Activated T-cell treated with anti-CD3 and anti-CD28 coated beads, Interleukin-2, amount 50 U/mL, for 24 hours (primary cell): ENCODE data around the gene PLB1.
"Not testable (repeated sequence)": the region's sequence is repeated elsewhere in the genome, so short reads cannot be mapped to it uniquely, and the experiment has no call there.

Experiments
- DNase-seq: peaks from one replicate; pipeline ENCODE4 v3.0.0-alpha.2; 2020
- H3K27ac Mint-ChIP-seq: 2 replicates; pipeline ENCODE4 v1.8.0; 2020; ENCODE audit warnings: mild to moderate bottlenecking, mixed read lengths
- H3K27me3 Mint-ChIP-seq: 2 replicates; pipeline ENCODE4 v1.8.0; 2020; ENCODE audit warnings: mixed read lengths
- H3K36me3 Mint-ChIP-seq: 2 replicates; pipeline ENCODE4 v1.8.0; 2020; ENCODE audit warnings: low read depth, mixed read lengths
- H3K4me1 Mint-ChIP-seq: 2 replicates; pipeline ENCODE4 v1.8.0; 2020; ENCODE audit warnings: low read depth, mixed read lengths
- H3K4me3 Mint-ChIP-seq: 2 replicates; pipeline ENCODE4 v1.8.0; 2020; ENCODE audit warnings: mild to moderate bottlenecking, moderate library complexity, mixed read lengths
- H3K9me3 Mint-ChIP-seq: 2 replicates; pipeline ENCODE4 v1.8.0; 2020; ENCODE audit warnings: mixed read lengths

PLB1 gene

GRCh38 chr2:28457237-28457636 lies 38.6 kb upstream of the PLB1 start:
- Mint-ChIP-seq H3K9me3 (peaks cover 5% of the 10 kb centered on the region), H3K27ac (no peak overlapping the region), H3K36me3 (peaks cover 2% of the 10 kb centered on the region), H3K4me1 (peaks cover 5% of the 10 kb centered on the region), H3K4me3 (no peak overlapping the region), H3K27me3 (peaks cover 4% of the 10 kb centered on the region)
- no peak for DNase-seq

GRCh38 chr2:28461056-28461455 lies 34.8 kb upstream of the PLB1 start:
- Mint-ChIP-seq H3K4me3 (no peak overlapping the region), H3K27ac (no peak overlapping the region), H3K36me3 (peaks cover 2% of the 10 kb centered on the region), H3K27me3 (peaks cover 8% of the 10 kb centered on the region), H3K4me1 (peaks cover 23% of the 10 kb centered on the region), H3K9me3 (peaks cover 16% of the 10 kb centered on the region)
- DNase-seq: no peak

DNA sequence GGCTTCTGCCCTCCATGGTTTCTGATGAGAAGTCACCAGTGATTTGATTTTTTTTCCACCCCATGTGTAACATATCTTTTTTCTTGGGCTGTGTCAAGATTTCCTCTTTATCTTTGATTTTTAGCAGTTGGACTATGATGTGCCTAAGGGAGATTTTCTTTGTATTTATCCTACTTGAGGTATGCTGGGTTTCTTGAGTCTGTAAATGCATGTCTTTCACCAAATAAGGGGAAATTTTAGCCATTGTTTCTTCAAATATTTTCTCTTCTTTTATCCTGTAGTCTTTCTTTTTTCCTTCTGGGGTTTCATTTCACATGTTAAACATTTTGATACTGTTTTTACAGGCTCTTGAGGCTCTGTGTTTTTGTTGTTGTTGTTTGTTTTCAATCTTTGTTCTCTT lies 33.7 kb upstream of the PLB1 start:
- Mint-ChIP-seq H3K27me3 (peaks cover 8% of the 10 kb centered on the region), H3K4me1 (peaks cover 31% of the 10 kb centered on the region), H3K9me3 (peaks cover 16% of the 10 kb centered on the region), H3K27ac (no peak overlapping the region), H3K4me3 (no peak overlapping the region), H3K36me3 (peaks cover 2% of the 10 kb centered on the region)
- DNase-seq: no peak

DNA sequence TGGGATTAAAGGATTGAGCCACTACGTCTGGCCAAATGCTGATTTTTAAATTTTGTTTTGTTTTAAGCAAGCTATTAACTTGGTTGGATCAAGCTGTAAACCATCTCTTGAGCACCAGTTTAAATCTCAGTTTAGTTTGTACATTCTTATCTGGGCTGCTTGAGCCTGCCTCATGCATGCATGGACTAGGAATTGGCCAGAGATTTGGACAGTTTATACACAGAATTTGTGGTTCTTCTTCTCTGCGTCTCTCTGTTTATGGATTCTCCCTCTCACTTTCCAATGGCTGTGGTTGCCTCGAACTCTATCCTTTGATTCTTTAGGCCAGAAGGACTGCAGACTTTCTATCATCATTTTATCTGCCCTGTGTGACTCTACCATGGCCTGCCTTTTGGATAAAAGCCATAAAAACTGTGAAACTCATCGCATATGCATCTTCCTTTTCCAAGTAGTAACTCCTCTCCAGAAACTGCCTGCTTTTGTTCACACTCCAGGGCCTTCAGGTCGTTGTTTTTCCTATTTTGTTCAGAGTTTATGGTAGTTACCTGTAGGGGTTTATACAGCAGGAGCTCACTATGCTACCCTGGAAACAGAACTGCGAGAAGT lies 32.5 kb upstream of the PLB1 start:
- Mint-ChIP-seq H3K27me3 (peaks cover 8% of the 10 kb centered on the region), H3K4me1 (peaks cover 31% of the 10 kb centered on the region), H3K36me3 (peaks cover 2% of the 10 kb centered on the region), H3K9me3 (peaks cover 16% of the 10 kb centered on the region), H3K27ac (no peak overlapping the region), H3K4me3 (no peak overlapping the region)
- no peak for DNase-seq

GRCh38 chr2:28463893-28464292 lies 32.0 kb upstream of the PLB1 start:
- no peak overlapping the region for H3K4me3 Mint-ChIP-seq
- H3K27me3 Mint-ChIP-seq: peaks cover 8% of the 10 kb centered on the region
- H3K9me3 Mint-ChIP-seq: peaks cover 16% of the 10 kb centered on the region
- peaks cover 2% of the 10 kb centered on the region for H3K36me3 Mint-ChIP-seq
- DNase-seq: no peak
- H3K4me1 Mint-ChIP-seq: peaks cover 31% of the 10 kb centered on the region
- no peak overlapping the region for H3K27ac Mint-ChIP-seq

GRCh38 chr2:28465148-28465885 lies 30.5 kb upstream of the PLB1 start:
- H3K27ac Mint-ChIP-seq: peak overlapping the region; percentile 86
- peaks cover 2% of the 10 kb centered on the region for H3K36me3 Mint-ChIP-seq
- peak overlapping the region; percentile 3 for H3K4me3 Mint-ChIP-seq
- H3K27me3 Mint-ChIP-seq: peaks cover 8% of the 10 kb centered on the region
- DNase-seq: no peak
- peaks cover 40% of the 10 kb centered on the region for H3K4me1 Mint-ChIP-seq
- H3K9me3 Mint-ChIP-seq: peaks cover 16% of the 10 kb centered on the region

- H3K36me3 Mint-ChIP-seq: no peaks in the 10 kb centered on the region
- H3K4me3 Mint-ChIP-seq: no peak overlapping the region
- H3K27ac Mint-ChIP-seq: peak overlapping the region; percentile 55
These were observed 26.6 kb upstream of the PLB1 start for GRCh38 chr2:28469304-28469703.

GRCh38 chr2:28469947-28470535 lies 25.8 kb upstream of the PLB1 start:
- H3K36me3 Mint-ChIP-seq: no peaks in the 10 kb centered on the region
- DNase-seq: no peak
- peaks cover under 1% of the 10 kb centered on the region for H3K9me3 Mint-ChIP-seq
- H3K27me3 Mint-ChIP-seq: no peaks in the 10 kb centered on the region
- peaks cover 42% of the 10 kb centered on the region for H3K4me1 Mint-ChIP-seq
- H3K4me3 Mint-ChIP-seq: no peak overlapping the region
- no peak overlapping the region for H3K27ac Mint-ChIP-seq

More at GRCh38 chr2:28469304-28469703, 26.6 kb upstream of the PLB1 start:
- H3K27me3 Mint-ChIP-seq: no peaks in the 10 kb centered on the region
- peaks cover 49% of the 10 kb centered on the region for H3K4me1 Mint-ChIP-seq
- DNase-seq: no peak
- no peaks in the 10 kb centered on the region for H3K9me3 Mint-ChIP-seq

GRCh38 chr2:28470759-28471158 lies 25.1 kb upstream of the PLB1 start:
- no peaks in the 10 kb centered on the region for H3K27me3 Mint-ChIP-seq
- peaks cover 2% of the 10 kb centered on the region for H3K9me3 Mint-ChIP-seq
- DNase-seq: no peak
- peaks cover 35% of the 10 kb centered on the region for H3K4me1 Mint-ChIP-seq
- no peak overlapping the region for H3K27ac Mint-ChIP-seq
- H3K4me3 Mint-ChIP-seq: no peak overlapping the region
- no peaks in the 10 kb centered on the region for H3K36me3 Mint-ChIP-seq

GRCh38 chr2:28471214-28471613 lies 24.6 kb upstream of the PLB1 start:
- no peak overlapping the region for H3K4me3 Mint-ChIP-seq
- H3K9me3 Mint-ChIP-seq: peaks cover 2% of the 10 kb centered on the region
- H3K36me3 Mint-ChIP-seq: no peaks in the 10 kb centered on the region
- peaks cover 31% of the 10 kb centered on the region for H3K4me1 Mint-ChIP-seq
- no peaks in the 10 kb centered on the region for H3K27me3 Mint-ChIP-seq
- DNase-seq: no peak
- no peak overlapping the region for H3K27ac Mint-ChIP-seq

GRCh38 chr2:28471701-28472236 lies 24.1 kb upstream of the PLB1 start:
- Mint-ChIP-seq H3K36me3 (no peaks in the 10 kb centered on the region), H3K27me3 (no peaks in the 10 kb centered on the region), H3K4me1 (peaks cover 26% of the 10 kb centered on the region), H3K4me3 (no peak overlapping the region), H3K9me3 (peaks cover 2% of the 10 kb centered on the region), H3K27ac (no peak overlapping the region)
- DNase-seq: no peak

- not testable (repeated sequence) for H3K36me3 Mint-ChIP-seq, H3K27me3 Mint-ChIP-seq, DNase-seq, H3K9me3 Mint-ChIP-seq, H3K27ac Mint-ChIP-seq, H3K4me3 Mint-ChIP-seq
- H3K4me1 Mint-ChIP-seq: peaks cover 30% of the 10 kb centered on the region
These were observed 23.2 kb upstream of the PLB1 start for GRCh38 chr2:28472641-28473040.

- no peak overlapping the region for H3K27ac Mint-ChIP-seq
- no peak overlapping the region for H3K4me3 Mint-ChIP-seq
- H3K27me3 Mint-ChIP-seq: no peaks in the 10 kb centered on the region
- H3K9me3 Mint-ChIP-seq: peaks cover 2% of the 10 kb centered on the region
- H3K4me1 Mint-ChIP-seq: peaks cover 26% of the 10 kb centered on the region
- DNase-seq: no peak
- no peaks in the 10 kb centered on the region for H3K36me3 Mint-ChIP-seq
These were observed 20.7 kb upstream of the PLB1 start for GRCh38 chr2:28475088-28475595.

GRCh38 chr2:28477087-28477486 lies 18.8 kb upstream of the PLB1 start:
- Mint-ChIP-seq H3K4me3 (no peak overlapping the region), H3K36me3 (no peaks in the 10 kb centered on the region), H3K27ac (no peak overlapping the region), H3K9me3 (peaks cover 4% of the 10 kb centered on the region), H3K27me3 (no peaks in the 10 kb centered on the region), H3K4me1 (peaks cover 21% of the 10 kb centered on the region)
- DNase-seq: peak; percentile 13

- Mint-ChIP-seq H3K4me3 (no peak overlapping the region), H3K36me3 (no peaks in the 10 kb centered on the region), H3K4me1 (peaks cover 17% of the 10 kb centered on the region), H3K9me3 (peaks cover 4% of the 10 kb centered on the region), H3K27ac (no peak overlapping the region), H3K27me3 (no peaks in the 10 kb centered on the region)
- peak; percentile 14 for DNase-seq
These were observed 18.2 kb upstream of the PLB1 start for GRCh38 chr2:28477645-28478044.
